K562 (cell line): ENCODE data around the gene WDR44. TPM values are rescaled to one million over a fixed set of nuclear protein-coding genes. Genes with fewer than 3 reads are reported as not detected.

Experiments
- ATAC-seq: fragments of 200-7000 bp; cut with Tn5 transposase; 3 replicates; pipeline ENCODE4 v1.9.1; 2020; ENCODE audit warnings: moderate library complexity
- BruUV-seq: library from RNA; stranded (reverse); fragments of 400-500 nt; replicated peaks from 2 replicates; lab custom pipeline; 2021; lab: Mats Ljungman, UMichigan
- CTCF ChIA-PET: fragments of 300-600 bp; formaldehyde crosslinking; extraction: SDS; loops from one replicate; lab custom pipeline; 2021; ENCODE audit warnings: low intra/inter-chr PET ratio; lab: Yijun Ruan, JAX
- POLR2A ChIA-PET: fragments of 300-600, 350-650 bp; sonication (Branson Sonifier 250); formaldehyde crosslinking; extraction: SDS; loops from one replicate; lab custom pipeline; 2021; ENCODE audit warnings: antibody characterized with exemption, inconsistent platforms; lab: Yijun Ruan, JAX
- DNase-seq, 4 experiments: peaks; one replicate each; pipeline versions ENCODE4 v3.0.0 to v3.0.0-alpha.2; 2011 to 2018; ENCODE audit warnings: low spot score in 3 of 4, mixed read lengths in 3 of 4; ENCODE audit errors: extremely low read depth in 1 of 4
- FAIRE-seq: peaks from 2 replicates; lab custom pipeline; 2011; peaks lifted over from hg19 to GRCh38; lab: Jason Lieb, UNC
- H2AFZ ChIP-seq: 2 replicates; pipeline ENCODE4 v1.6.0; 2011; ENCODE audit warnings: low read depth, low read length, control low read depth, inconsistent platforms
- H3K27ac ChIP-seq: fragments of 200-600 bp; 3 replicates; pipeline ENCODE4 v1.8.0; 2011; ENCODE audit warnings: low read depth, mild to moderate bottlenecking, control low read depth, inconsistent platforms, low read length, moderate library complexity, mixed read lengths; ENCODE audit errors: extremely low read depth
- H3K27me3 ChIP-seq, 2 experiments: fragments of 300-600 bp in 1 of 2; 2 replicates in 1 of 2; 3 replicates in 1 of 2; pipeline versions ENCODE4 v1.6.0 to v1.8.0; 2011; ENCODE audit warnings: inconsistent platforms in 2 of 2, low read length in 2 of 2, mild to moderate bottlenecking in 1 of 2, mixed read lengths in 1 of 2, moderate library complexity in 1 of 2; ENCODE audit not compliant: control insufficient read depth in 2 of 2, insufficient read depth in 2 of 2
- H3K36me3 ChIP-seq: fragments of 300-600 bp; 3 replicates; pipeline ENCODE4 v1.8.0; 2011; ENCODE audit warnings: mild to moderate bottlenecking, low read length, inconsistent platforms; ENCODE audit not compliant: control insufficient read depth, insufficient read depth
- H3K4me1 ChIP-seq, 2 experiments: fragments of 200-600 bp in 1 of 2; replicated peaks in 1 of 2; 2 replicates in 1 of 2; 3 replicates in 1 of 2; pipeline versions ENCODE4 v1.5.1 to v1.8.0; 2011; ENCODE audit warnings: inconsistent platforms in 2 of 2, low read length in 2 of 2, mild to moderate bottlenecking in 1 of 2, mixed read lengths in 1 of 2, moderate library complexity in 1 of 2; ENCODE audit not compliant: control insufficient read depth in 2 of 2, insufficient read depth in 2 of 2
- H3K4me2 ChIP-seq: 2 replicates; pipeline ENCODE4 v1.6.1; 2011; ENCODE audit warnings: low read length, control low read depth, inconsistent platforms, mixed read lengths; ENCODE audit not compliant: insufficient read depth
- H3K4me3 ChIP-seq: fragments of 200-600 bp; sonication (generic), shearing (Covaris generic); 2 replicates; pipeline ENCODE4 v1.5.1; 2016; ENCODE audit warnings: control low read depth, inconsistent platforms
- H3K79me2 ChIP-seq: fragments of 200-600 bp; 3 replicates; pipeline ENCODE4 v1.8.0; 2011; ENCODE audit warnings: low read length, inconsistent platforms; ENCODE audit not compliant: control insufficient read depth, insufficient read depth
- H3K9ac ChIP-seq, 2 experiments: 2 replicates each; pipeline versions ENCODE4 v1.6.0 to v1.6.1; 2011; ENCODE audit warnings: low read depth in 2 of 2, low read length in 2 of 2, control low read depth in 1 of 2, inconsistent platforms in 1 of 2, mild to moderate bottlenecking in 1 of 2, mixed read lengths in 1 of 2; ENCODE audit not compliant: insufficient read depth in 1 of 2
- H3K9me1 ChIP-seq: one replicate; pipeline ENCODE4 v1.6.0; 2011; ENCODE audit warnings: inconsistent platforms, mild to moderate bottlenecking, low read length, moderate library complexity; ENCODE audit not compliant: control insufficient read depth, insufficient read depth
- H3K9me3 ChIP-seq: replicated peaks from 2 replicates; pipeline ENCODE4 v1.5.1; 2011; ENCODE audit warnings: low read depth, low read length, inconsistent platforms; ENCODE audit not compliant: control insufficient read depth, insufficient read depth
- H4K20me1 ChIP-seq: replicated peaks from 2 replicates; pipeline ENCODE4 v1.6.1; 2011; ENCODE audit warnings: low read length, inconsistent platforms, mixed read lengths; ENCODE audit not compliant: control insufficient read depth, insufficient read depth
- BHLHE40 ChIP-seq: IDR thresholded peaks from 2 replicates; pipeline ENCODE4 v1.6.1; 2011; ENCODE audit warnings: low read length, improper control_type of control experiment
- BRD9 ChIP-seq: fragments of 450-650 bp; IDR thresholded peaks from 2 replicates; pipeline ENCODE4 v1.6.1; 2018; ENCODE audit warnings: low read depth; ENCODE audit not compliant: partially characterized antibody
- DPF2 ChIP-seq: fragments of 450-650 bp; IDR thresholded peaks from 2 replicates; pipeline ENCODE4 v1.6.1; 2016
- FUS ChIP-seq: fragments of 200-400 bp; formaldehyde crosslinking; optimal IDR thresholded peaks from 2 replicates; pipeline ENCODE3; 2017; ENCODE audit warnings: low read depth, low read length
- GTF2E2 ChIP-seq: fragments of 200-800 bp; sonication (Bioruptor generic); IDR thresholded peaks from 2 replicates; pipeline ENCODE4 v1.6.1; 2016; ENCODE audit warnings: missing genetic modification characterization, missing compliant biosample characterization
- PHB2 ChIP-seq: fragments of 450-650 bp; IDR thresholded peaks from 2 replicates; pipeline ENCODE4 v1.6.1; 2017; ENCODE audit warnings: low read depth
- SOX6 ChIP-seq: fragments of 450-650 bp; IDR thresholded peaks from 2 replicates; pipeline ENCODE4 v1.6.1; 2014; ENCODE audit warnings: mild to moderate bottlenecking
- ZNF174 ChIP-seq: fragments of 250-450 bp; sonication (Bioruptor Pico); IDR thresholded peaks from 2 replicates; pipeline ENCODE4 v1.4.0; 2020; ENCODE audit warnings: mild to moderate bottlenecking
- in situ Hi-C: fragments of 300-500 bp; cut with MboI; formaldehyde crosslinking; loops from 4 replicates; pipeline ENCODE4 v1.15.0; 2018; ENCODE audit warnings: inconsistent platforms, mixed read lengths
- intact Hi-C: fragments of 100-400 bp; cut with micrococcal nuclease; formaldehyde crosslinking; loops from 2 replicates; pipeline ENCODE4 v1.14.2; 2022
- polyA plus RNA-seq, 8 experiments: library from polyadenylated mRNA; depleted of rRNA in 4 of 8; stranded (reverse) in 5 of 8; unstranded in 3 of 8; fragments of >200 nt; fragmentation: Nextera tagmentation in 2 of 8; fragmentation: Illumina TruSeq in 1 of 8; extraction: Ambion mirVana in 2 of 8; extraction: Trizol in 1 of 8; gene quantifications; 2 replicates each; pipeline versions ENCODE4 v1.2.1 to v1.2.3, GENCODE V29; 2011 to 2014; ENCODE audit warnings: inconsistent platforms in 1 of 8, missing spikeins in 1 of 8
- total RNA-seq, 7 experiments: library from RNA; depleted of rRNA in 6 of 7; stranded (reverse); fragments of >200 nt in 6 of 7; fragmentation: Illumina TruSeq in 2 of 7; extraction: Trizol in 2 of 7; gene quantifications; 2 replicates each; pipeline versions ENCODE4 v1.2.1 to v1.2.3, GENCODE V29; 2011 to 2021; ENCODE audit warnings: low replicate concordance in 1 of 7
- TF ChIP-seq, protein P1 (sequence below): fragments of 450-650 bp; conservative IDR thresholded peaks from 2 replicates; pipeline ENCODE4 v1.6.1; 2016; ENCODE audit warnings: missing genetic modification characterization, low read depth, mild to moderate bottlenecking, control low read depth, missing compliant biosample characterization

Gene WDR44
- total and polyA plus RNA-seq, 9 of the 15 experiments (the other 6 are each of a cell fraction or from before 2014, with no cell fraction given): 5.6 to 20.0 (median 14.6) TPM

- no peak overlapping the region for H3K4me2 ChIP-seq
- no peak for TF ChIP-seq PHB2
- TF ChIP-seq ZNF174: no peak
- no peak for TF ChIP-seq SOX6
- TF ChIP-seq BRD9: no peak
- TF ChIP-seq DPF2: no peak
- TF ChIP-seq BHLHE40: no peak
- no peak for TF ChIP-seq FUS
- no peak for TF ChIP-seq GTF2E2 (tag)
- TF ChIP-seq, protein P1, sequence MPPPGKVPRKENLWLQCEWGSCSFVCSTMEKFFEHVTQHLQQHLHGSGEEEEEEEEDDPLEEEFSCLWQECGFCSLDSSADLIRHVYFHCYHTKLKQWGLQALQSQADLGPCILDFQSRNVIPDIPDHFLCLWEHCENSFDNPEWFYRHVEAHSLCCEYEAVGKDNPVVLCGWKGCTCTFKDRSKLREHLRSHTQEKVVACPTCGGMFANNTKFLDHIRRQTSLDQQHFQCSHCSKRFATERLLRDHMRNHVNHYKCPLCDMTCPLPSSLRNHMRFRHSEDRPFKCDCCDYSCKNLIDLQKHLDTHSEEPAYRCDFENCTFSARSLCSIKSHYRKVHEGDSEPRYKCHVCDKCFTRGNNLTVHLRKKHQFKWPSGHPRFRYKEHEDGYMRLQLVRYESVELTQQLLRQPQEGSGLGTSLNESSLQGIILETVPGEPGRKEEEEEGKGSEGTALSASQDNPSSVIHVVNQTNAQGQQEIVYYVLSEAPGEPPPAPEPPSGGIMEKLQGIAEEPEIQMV (tag): no peak
- TF ChIP-seq, all 486 proteins: peak for 0
- H3K9ac ChIP-seq: no peak overlapping the region
- CTCF ChIA-PET: no interaction called here
- intact Hi-C loops: no loop called here
- H3K4me3 ChIP-seq: no peak overlapping the region
- H3K79me2 ChIP-seq: peaks cover 54% of the 10 kb centered on the region
- no peaks in the 10 kb centered on the region for H3K9me3 ChIP-seq
- no peak overlapping the region for H3K27ac ChIP-seq
- H4K20me1 ChIP-seq: no peaks in the 10 kb centered on the region; the same call in 1 of the 2 replicates
- DNase-seq (no peak), FAIRE-seq (no peak), ATAC-seq (no peak)
- H2AFZ ChIP-seq: no peak overlapping the region
- in situ Hi-C loops: no loop called here
- BruUV-seq: no TSS peak
- POLR2A ChIA-PET: no interaction called here
- H3K27me3 ChIP-seq: no peaks in the 10 kb centered on the region
- H3K9me1 ChIP-seq: no peaks in the 10 kb centered on the region
- H3K4me1 ChIP-seq: peaks cover 0 to 2% of the 10 kb centered on the region in 2 experiments; a peak in 1 of 5 replicates
- no peaks in the 10 kb centered on the region for H3K36me3 ChIP-seq
Measured at GRCh38 chrX:118364261-118364660, 18.4 kb downstream of the WDR44 start.
